ENCODE data around the gene ZXDC. TPM values are rescaled to one million over a fixed set of nuclear protein-coding genes. Genes with fewer than 3 reads are reported as not detected.

ZXDC gene
- total RNA-seq, 1 donor from 2014 or later, result 45.4 TPM

DNA sequence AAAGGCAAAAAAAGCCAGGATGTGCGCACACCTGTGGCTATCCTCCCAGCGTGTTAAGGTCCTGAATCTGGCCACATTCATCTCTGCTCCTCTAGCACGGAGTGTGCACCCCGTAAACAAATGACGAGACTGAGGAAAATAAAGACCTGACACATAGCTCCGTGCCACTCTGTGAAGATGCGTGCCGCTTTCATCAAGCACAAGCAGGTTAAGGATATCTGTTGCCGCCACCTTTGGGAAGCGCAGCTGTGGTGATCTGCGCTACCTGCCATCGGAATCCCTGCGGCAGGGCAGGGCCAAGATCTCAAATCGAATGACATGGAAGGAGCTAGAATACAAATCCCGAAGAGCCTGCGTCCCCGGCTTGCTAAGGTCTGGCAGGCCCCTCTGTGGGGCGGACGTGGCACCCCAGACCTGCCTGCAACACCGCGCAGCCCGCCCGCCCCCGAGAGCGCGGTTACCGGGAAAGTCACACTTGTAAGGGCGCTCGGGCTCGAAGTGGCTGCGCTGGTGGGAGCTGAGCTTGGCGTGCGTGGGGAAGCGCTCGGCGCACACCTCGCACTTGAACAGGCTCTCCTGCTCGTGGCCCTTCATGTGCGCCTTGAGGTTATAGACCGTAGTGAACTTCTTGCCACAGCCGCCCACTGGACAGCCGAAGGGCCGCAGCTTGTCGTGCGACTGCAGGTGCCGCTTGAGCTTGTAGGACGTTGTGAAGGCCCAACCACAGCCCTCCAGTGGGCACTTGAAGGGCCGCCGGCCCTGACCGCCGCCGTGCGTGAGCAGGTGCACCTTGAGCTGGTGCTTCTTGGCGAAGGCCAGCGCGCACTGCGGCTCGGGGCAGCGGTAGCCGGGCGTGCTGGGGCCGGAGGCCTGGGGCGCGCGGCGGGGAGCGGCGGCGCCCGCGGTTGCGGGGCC, 936 bp downstream of the ZXDC start:
- peaks cover 38% of the 10 kb centered on the region for H3K4me1 Mint-ChIP-seq
- CTCF ChIA-PET, result no interaction called here
- H3K4me3 Mint-ChIP-seq, result peak overlapping the region; percentile 84

GRCh38 chr3:126473292-126474168, 2.2 kb downstream of the ZXDC start:
- TF ChIP-seq CTCF (IDR thresholded peaks at IDR 0.05), result no peak
- no peaks in the 10 kb centered on the region for H3K9me3 Mint-ChIP-seq
- ChIA-PET CTCF (no interaction called here), POLR2A (interaction anchor here (0.7 to 1.9 kb wide), 2 partner anchors 8 to 438 kb away, joined by 4 to 5 read pairs; no protein-coding TSS in a partner anchor)
- DNase-seq (no peak), ATAC-seq (ENCODE audit: low read depth) (no peak)
- H3K27ac Mint-ChIP-seq, result peak overlapping the region; percentile 16
- H3K27me3 Mint-ChIP-seq, result no peaks in the 10 kb centered on the region
- intact Hi-C loops (cut with micrococcal nuclease), result loop anchor here (10.0 kb wide), 2 partner anchors 1581 to 1739 kb away; partner anchors contain the start of genes SEC61A1 and UMPS
- H3K4me1 Mint-ChIP-seq, result peaks cover 38% of the 10 kb centered on the region
- H3K36me3 Mint-ChIP-seq (ENCODE audit: low read depth), result peaks cover 51% of the 10 kb centered on the region
- peak overlapping the region; percentile 61 for H3K4me3 Mint-ChIP-seq

More for the DNA sequence above, 936 bp downstream of the ZXDC start:
- Mint-ChIP-seq H3K27ac (peak overlapping the region; percentile 56), H3K36me3 (ENCODE audit: low read depth) (peaks cover 38% of the 10 kb centered on the region), H3K9me3 (no peaks in the 10 kb centered on the region), H3K27me3 (no peaks in the 10 kb centered on the region)
- no peak for DNase-seq
- intact Hi-C loops (cut with micrococcal nuclease), result loop anchor here (1.0 to 10.0 kb wide), 9 partner anchors 117 to 1740 kb away; partner anchors contain the start of genes ABTB1, EEFSEC, KLF15 and RUVBL1
- no peak for TF ChIP-seq CTCF (IDR thresholded peaks at IDR 0.05)
- POLR2A ChIA-PET, result interaction anchor here (0.5 to 1.9 kb wide), 3 partner anchors 9 to 879 kb away, joined by 4 to 5 read pairs (median 4); no protein-coding TSS in a partner anchor
- no peak for ATAC-seq (ENCODE audit: low read depth)

DNA sequence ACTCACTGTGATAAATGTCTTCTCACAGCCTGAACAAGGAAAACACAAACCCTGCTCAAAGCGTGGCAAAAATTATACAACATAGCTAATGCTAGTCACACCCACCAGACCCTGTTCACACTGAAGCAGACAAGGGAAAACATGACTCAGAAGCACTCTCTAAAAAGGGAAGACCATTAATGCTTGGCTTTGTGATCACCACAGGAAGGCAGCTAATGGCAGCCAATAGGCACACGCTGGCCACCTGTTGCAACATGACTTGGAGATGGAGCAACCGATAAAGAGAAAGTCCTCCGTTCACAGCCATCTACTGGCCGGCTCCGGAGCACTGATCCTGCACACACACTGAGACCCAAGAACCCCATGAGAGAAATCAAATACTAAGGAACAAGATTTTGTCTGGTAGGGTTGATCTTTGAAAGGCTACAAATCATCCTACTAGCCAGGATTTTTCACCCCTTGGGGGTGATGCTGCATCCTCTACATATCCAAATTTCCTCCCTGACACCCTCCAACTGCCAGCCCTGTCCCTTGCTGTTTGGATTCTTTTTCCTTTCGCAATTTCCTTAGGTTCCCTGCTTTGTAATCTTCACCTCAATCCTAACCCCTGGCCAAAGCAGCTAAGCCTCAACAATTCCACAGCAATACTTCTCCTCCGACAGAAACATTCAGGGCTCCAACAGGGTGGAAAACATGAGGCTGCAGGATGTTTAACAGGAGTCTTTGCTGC, 3.2 kb downstream of the ZXDC start:
- intact Hi-C loops (cut with micrococcal nuclease), result loop anchor here (10.0 kb wide), 2 partner anchors 1582 to 1738 kb away; partner anchors contain the start of genes SEC61A1 and UMPS

GRCh38 chr3:126469479-126469878, 6.2 kb downstream of the ZXDC start:
- H3K4me3 Mint-ChIP-seq, result no peak overlapping the region
- ATAC-seq (ENCODE audit: low read depth), result no peak
- CTCF ChIA-PET, result no interaction called here
- H3K27ac Mint-ChIP-seq, result no peak overlapping the region
- no peaks in the 10 kb centered on the region for H3K9me3 Mint-ChIP-seq
- peaks cover 32% of the 10 kb centered on the region for H3K4me1 Mint-ChIP-seq
- POLR2A ChIA-PET, result no interaction called here
- H3K36me3 Mint-ChIP-seq (ENCODE audit: low read depth), result peaks cover 87% of the 10 kb centered on the region
- no peak for DNase-seq
- no peaks in the 10 kb centered on the region for H3K27me3 Mint-ChIP-seq
- intact Hi-C loops (cut with micrococcal nuclease), result no loop called here
- TF ChIP-seq CTCF (IDR thresholded peaks at IDR 0.05), result no peak

More for the DNA sequence above, 3.2 kb downstream of the ZXDC start:
- DNase-seq (no peak), ATAC-seq (ENCODE audit: low read depth) (no peak)
- CTCF ChIA-PET, result interaction anchor here (1.3 to 1.4 kb wide), 2 partner anchors 10 to 182 kb away, joined by 3 to 5 read pairs; partner anchors contain the start of gene TXNRD3
- no peaks in the 10 kb centered on the region for H3K9me3 Mint-ChIP-seq
- H3K27me3 Mint-ChIP-seq, result no peaks in the 10 kb centered on the region
- TF ChIP-seq CTCF (IDR thresholded peaks at IDR 0.05), result no peak
- peak overlapping the region; percentile 61 for H3K4me3 Mint-ChIP-seq
- POLR2A ChIA-PET, result interaction anchor here (0.6 kb wide), 1 partner anchor 46 kb away, joined by 4 read pairs; no protein-coding TSS in a partner anchor
- peaks cover 60% of the 10 kb centered on the region for H3K36me3 Mint-ChIP-seq (ENCODE audit: low read depth)
- peak overlapping the region; percentile 56 for H3K27ac Mint-ChIP-seq
- H3K4me1 Mint-ChIP-seq, result peaks cover 41% of the 10 kb centered on the region

Measured in activated B cell treated with CpG ODN at 0.5 μM for 24 hours (primary cell).